ENCODE data around the gene SCGB1D2. TPM values are rescaled to one million over a fixed set of nuclear protein-coding genes. Genes with fewer than 3 reads are reported as not detected.

Gene SCGB1D2
- total RNA-seq, 2 donors from 2014 or later = not detected

- Mint-ChIP-seq H3K4me3 (no peak overlapping the region), H3K36me3 (ENCODE audit: low read depth) (no peaks in the 10 kb centered on the region), H3K27me3 (peaks cover 9% of the 10 kb centered on the region), H3K27ac (peak overlapping the region; percentile 10), H3K4me1 (no peaks in the 10 kb centered on the region), H3K9me3 (no peaks in the 10 kb centered on the region)
- ATAC-seq (replicated peaks) = no peak
These were observed 31.8 kb downstream of the SCGB1D2 start for GRCh38 chr11:62273789-62274275.

GRCh38 chr11:62280452-62280851, 38.4 kb downstream of the SCGB1D2 start:
- H3K36me3 Mint-ChIP-seq (ENCODE audit: low read depth) = no peaks in the 10 kb centered on the region
- H3K27me3 Mint-ChIP-seq = peaks cover 4% of the 10 kb centered on the region
- H3K4me1 Mint-ChIP-seq = no peaks in the 10 kb centered on the region
- H3K27ac Mint-ChIP-seq = no peak overlapping the region
- no peak overlapping the region for H3K4me3 Mint-ChIP-seq
- no peaks in the 10 kb centered on the region for H3K9me3 Mint-ChIP-seq
- ATAC-seq (replicated peaks) = no peak

Other genes starting within 250 kb of the SCGB1D2 start
- 100 to 1,000 TPM; 125 to 142 TPM for gene INCENP, start 118.2 kb upstream of the SCGB1D2 start, total RNA-seq
- not detected for gene SCGB1D1, start 52.0 kb upstream of the SCGB1D2 start, total RNA-seq
- not detected for gene SCGB2A1, start 33.6 kb upstream of the SCGB1D2 start, total RNA-seq
- not detected for gene SCGB2A2, start 27.9 kb downstream of the SCGB1D2 start, total RNA-seq
- not detected for gene SCGB1D4, start 56.8 kb downstream of the SCGB1D2 start, total RNA-seq
- 1 to 10 TPM; 1.3 to 2.2 TPM for gene ASRGL1, start 95.2 kb downstream of the SCGB1D2 start, total RNA-seq
- gene SCGB1A1, start 176.8 kb downstream of the SCGB1D2 start, total RNA-seq = not detected